HG03571 (cell line): ENCODE results near the gene JARID2.

Experiments
- ATAC-seq: cut with Tn5 transposase; IDR thresholded peaks from one replicate; pipeline ENCODE4 v1.9.1; 2021; ENCODE audit not compliant: unreplicated experiment

The JARID2 gene

DNA sequence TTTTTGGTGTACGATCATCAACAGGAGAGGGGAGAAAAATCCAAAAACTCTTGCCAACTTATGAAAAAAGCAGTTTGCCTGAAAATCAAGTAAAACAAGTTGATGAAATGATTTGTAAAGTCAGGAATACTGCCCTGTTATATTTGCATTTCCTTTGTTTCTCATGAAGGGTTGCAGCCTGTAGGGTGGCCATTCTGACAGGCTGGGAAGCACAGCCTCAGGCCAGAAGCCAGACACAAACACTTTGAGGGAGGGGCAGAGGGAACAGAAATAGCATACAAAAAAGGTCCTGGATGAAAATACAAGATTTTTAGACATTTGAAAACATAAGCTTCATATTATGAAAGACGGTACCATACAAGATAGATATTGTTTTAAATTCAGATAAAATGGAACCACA is 307.2 kb downstream of the JARID2 start:
- ATAC-seq, result no peak

DNA sequence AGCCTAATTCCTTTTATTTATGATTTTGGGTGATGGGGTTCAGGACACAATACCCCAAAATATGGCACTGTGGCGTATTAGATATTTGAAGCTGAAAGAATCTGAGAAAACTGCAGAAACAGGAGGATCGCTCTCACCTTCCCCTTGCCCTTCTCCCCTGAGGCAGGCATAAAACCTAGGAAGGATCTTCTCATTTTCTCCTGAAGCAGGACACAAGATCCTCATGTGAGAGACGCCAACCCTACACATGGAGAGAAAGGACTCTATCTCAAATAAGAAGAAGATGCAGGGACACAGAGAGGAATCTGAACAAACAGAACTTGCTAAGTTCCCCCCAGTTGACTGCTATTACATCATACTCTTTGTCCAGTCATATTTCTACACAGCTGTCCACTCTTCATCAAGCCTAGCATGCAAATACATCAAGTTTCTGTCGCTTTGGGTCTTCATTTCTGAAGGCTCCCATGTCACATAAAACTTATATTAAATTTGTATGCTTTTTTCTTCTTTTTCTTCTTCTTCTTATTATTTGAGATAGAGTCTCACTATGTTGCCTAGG is 307.9 kb downstream of the JARID2 start:
- ATAC-seq, result no peak

DNA sequence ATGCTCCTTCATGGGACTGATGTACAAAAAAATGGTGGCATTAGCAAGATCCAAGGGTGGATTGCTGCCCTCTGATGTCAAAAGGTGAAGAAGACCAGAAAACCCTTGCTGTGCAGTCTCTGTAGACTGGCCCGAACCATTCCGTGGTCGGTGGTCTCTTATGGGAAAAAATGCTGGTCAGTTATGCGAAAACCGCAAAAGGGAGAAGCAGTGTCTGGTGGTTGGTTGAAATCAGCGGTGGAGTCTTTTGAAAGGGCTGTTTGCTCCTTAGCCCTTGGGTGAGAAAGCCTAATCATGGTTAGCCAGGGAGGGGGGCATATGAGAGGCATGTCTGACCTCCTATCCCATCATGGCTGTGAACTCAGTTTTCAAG is 308.8 kb downstream of the JARID2 start:
- ATAC-seq, result no peak

DNA sequence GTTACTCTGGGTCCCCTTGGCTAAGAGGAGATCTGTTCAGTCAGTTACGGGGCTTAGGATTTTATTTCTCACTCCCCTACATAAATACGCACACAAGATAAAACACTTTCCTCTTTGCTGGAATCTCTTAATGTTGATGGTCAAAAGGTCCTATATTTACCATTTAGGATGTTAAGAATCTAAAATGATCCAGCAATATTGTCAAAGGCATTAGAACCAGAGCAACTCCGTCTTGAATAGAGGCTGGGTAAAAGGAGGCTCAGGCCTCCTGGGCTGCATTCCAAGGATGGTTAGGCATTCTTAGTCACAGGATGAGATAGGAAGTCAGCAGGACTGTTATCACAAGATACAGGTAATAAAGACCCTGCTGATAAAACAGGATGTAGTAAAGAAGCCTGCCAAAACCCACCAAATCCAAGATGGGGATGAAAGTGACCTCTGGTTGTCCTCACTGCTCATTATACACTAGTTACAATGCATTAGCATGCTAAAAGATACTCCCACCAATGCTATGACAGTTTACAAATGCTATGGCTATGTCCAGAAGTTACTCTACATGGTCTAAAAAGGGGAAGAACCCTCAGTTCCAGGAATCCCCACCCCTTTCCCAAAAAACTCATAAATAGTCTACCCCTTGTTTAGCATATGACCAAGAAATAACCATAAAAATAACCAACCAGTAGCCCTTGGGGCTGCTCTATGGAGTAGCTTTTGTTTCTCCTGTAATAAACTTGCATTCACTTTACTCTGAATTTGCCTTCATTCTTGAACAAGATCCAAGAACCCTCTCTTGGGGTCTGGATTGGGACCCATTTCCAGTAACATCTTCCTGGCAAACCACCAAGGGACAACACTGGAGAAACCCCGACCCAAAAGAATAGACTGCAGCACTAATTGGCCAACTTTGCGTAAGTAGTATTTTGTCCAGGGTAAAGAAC is 309.5 kb downstream of the JARID2 start:
- no peak for ATAC-seq

DNA sequence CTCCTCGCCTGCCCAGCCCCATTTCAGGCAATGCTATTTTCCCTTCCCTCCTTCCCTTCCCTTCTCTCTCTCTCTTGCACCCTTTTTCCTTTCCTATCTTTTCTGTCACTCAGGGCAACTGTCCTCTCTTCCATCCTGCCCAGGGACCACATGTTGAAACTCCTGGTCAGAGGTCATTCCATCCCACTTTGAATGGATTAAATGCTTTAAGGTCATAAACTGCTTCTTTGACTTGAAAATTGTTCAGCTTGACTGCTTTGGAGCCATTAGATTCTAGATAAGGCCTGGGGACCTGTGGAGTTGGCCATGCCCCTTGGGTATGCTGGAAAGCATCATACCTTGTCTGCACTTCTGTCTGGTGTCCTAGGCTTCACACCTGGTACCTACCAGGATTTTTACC is 310.8 kb downstream of the JARID2 start:
- no peak for ATAC-seq

DNA sequence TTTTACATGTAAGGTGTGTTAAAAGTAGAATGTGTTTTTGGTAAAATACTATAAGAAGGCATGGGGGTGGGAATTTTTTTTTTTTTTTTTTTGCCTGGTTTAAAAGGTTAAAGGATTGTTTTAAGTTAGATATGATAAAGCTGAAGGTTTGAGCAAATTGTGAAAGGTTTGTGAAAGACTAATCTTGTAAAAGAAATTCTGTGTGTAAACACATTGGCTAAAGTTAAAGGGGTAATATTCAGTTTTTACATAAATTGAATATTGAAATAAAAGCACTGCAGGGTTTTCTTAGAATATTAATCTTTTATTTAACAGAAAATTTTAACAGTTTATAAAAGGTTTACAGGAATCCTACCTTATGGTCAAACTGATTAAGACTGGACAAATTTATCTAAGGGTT is 311.3 kb downstream of the JARID2 start:
- ATAC-seq, result no peak

DNA sequence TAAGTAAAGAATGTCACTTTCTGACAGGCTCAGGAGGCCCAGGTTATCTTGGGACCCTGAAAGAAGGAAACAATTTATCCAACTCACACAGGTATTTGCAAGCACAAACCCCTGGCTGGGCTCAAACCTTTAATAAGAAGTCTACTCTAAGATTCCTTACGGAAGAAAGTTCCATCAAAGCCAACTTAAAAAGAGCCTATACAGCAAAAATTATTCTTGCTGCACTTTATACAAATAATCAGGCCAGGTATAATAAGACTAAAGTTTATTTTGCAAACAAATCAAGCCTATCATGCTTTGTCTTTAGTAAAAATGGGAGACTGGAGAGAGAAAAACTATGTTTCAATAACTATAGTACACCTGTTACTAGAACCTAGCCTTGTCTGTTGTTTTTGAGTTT is 314.8 kb downstream of the JARID2 start:
- no peak for ATAC-seq

DNA sequence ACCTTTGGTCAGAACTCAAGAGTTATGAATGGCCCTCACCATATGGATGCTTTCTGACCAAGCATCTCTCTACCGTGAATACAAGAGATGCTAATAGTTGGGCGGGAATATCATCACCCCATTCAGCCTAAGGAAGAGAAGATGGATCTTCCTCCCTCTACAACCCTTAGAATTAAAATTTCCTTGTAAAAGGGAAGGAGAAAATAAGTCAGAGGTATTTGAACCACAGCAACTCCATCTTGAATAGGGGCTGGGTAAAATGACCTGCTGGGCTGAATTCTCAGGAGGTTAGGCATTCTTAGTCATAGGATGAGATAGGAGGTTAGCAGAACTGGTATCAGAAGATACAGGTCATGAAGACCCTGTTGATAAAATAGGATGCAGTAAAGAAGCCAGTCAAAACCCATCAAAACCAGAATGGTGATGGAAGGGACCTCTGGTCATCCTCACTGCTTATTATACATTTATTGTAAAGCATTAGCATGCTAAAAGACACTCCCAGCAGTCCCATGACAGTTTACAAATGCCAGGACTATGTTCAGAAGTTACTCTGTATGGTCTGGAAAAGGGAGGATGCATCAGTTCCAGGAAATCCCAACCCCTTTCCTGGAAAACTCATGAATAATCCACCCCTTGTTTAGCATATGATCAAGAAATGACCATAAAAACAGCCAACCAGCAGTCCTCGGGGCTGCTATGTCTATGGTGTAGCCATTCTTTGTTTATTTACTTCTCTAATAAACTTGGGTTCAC is 315.8 kb downstream of the JARID2 start:
- no peak for ATAC-seq

DNA sequence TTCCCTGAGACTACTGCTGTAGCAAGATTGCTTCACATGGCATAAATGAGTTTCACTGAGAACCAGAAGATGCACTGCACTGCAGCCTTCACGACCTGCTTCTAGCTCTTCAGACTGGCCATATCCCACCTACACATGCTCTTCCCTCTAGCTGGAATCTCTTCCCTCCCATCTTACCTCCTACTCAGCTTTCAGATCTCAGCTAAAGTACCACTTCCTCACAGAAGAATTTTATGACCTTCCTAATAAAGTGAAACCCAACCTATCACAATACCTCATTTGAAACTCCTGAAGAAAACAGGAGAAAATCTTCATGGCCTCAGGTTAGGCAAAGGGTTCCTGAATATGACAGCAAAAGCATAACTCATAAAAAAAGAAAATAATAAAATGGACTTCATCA is 317.1 kb downstream of the JARID2 start:
- no peak for ATAC-seq

DNA sequence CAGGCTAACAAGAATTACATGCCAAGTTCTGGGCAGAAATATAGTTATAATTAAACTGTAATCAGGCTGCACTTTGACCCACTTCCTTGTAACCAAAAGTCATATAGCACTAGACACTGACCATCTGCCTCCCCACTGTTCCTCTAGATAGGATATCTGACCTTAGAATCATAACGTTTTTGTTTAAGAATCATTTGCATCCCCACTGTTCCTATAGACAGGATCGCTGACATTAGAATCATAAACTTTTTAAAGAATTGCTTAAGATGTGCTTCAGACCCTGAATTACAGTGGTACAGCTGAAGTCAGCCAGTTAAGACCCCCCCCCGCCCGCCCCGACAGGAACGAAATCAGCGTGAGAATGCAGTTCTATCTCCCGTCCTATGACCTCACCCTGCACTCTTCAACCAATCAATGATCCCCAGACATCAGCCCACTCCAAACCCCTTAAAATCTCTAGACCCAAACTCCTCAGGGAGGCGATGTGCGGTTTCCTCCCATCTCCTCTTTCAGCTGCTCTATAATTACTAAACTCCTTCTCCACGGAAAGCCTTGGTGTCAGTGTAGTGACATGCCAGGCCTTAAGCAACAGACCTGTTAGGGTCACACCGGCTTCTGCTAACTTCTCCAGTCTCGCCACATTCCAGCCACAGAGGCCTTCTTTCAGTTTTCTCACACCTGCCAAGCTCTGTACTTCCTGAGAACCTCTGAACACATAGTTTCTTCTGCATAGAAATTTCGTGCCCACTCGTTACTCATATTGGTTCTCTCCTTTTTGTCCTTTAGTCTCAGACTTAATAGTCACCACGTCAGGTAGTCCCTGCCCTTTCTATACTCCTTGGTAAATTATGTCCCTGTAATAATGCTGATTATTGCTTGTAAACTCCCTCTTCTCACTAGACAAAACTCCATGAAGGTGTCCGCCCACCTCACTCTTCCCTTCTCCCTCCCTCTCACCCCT is 323.4 kb downstream of the JARID2 start:
- ATAC-seq, result no peak

DNA sequence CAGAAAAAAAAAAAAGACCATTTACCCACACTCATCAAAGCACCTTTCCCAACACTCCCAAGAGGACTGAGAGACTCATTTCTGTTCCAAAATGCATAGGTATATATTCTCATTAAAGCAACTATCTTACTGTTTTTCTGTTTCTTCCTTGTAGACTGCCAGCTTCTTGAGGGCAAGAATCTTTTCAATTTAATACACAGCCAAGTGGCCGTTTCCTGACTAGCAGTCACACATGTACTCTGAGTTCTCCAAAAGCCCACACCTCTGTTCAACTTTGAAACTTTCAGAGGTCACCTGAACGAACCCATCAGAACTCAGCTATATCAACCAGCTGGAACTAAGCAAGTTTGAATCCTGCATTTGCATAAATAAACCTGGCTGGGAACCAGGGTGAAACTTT is 324.3 kb downstream of the JARID2 start:
- ATAC-seq, result no peak
